KMS-11 (cell line): ENCODE data around the gene SARS1.

Experiments used
- H2AFZ ChIP-seq: fragments of 200-600 bp; sonication (generic); 2 replicates; pipeline ENCODE4 v1.6.1; 2016; ENCODE audit warnings: antibody characterized with exemption, mixed run types, low read depth
- H3K27ac ChIP-seq: fragments of 200-600 bp; sonication (generic); 2 replicates; pipeline ENCODE4 v1.6.1; 2016; ENCODE audit warnings: mild to moderate bottlenecking, mixed run types
- H3K27me3 ChIP-seq: fragments of 200-600 bp; sonication (generic); 2 replicates; pipeline ENCODE4 v1.6.1; 2017; ENCODE audit warnings: mild to moderate bottlenecking, low read depth, mixed run types, moderate library complexity; ENCODE audit not compliant: insufficient read depth
- H3K36me3 ChIP-seq: fragments of 200-600 bp; sonication (generic); 2 replicates; pipeline ENCODE4 v1.6.1; 2017; ENCODE audit warnings: mild to moderate bottlenecking, mixed run types; ENCODE audit not compliant: insufficient read depth
- H3K4me1 ChIP-seq: fragments of 200-600 bp; sonication (generic); 2 replicates; pipeline ENCODE4 v1.6.1; 2016; ENCODE audit warnings: mild to moderate bottlenecking, low read depth, mixed run types; ENCODE audit not compliant: poor library complexity, severe bottlenecking
- H3K4me2 ChIP-seq: fragments of 200-600 bp; sonication (generic); 2 replicates; pipeline ENCODE4 v1.7.0; 2016; ENCODE audit warnings: mild to moderate bottlenecking, mixed run types
- H3K4me3 ChIP-seq: fragments of 200-600 bp; sonication (generic); IDR thresholded peaks from 2 replicates; pipeline ENCODE4 v1.6.1; 2017; ENCODE audit warnings: low read depth, low read length, mixed read lengths; ENCODE audit not compliant: insufficient read depth
- H3K79me2 ChIP-seq: fragments of 200-600 bp; sonication (generic); 2 replicates; pipeline ENCODE4 v1.6.1; 2016; ENCODE audit warnings: low read depth, mixed run types; ENCODE audit not compliant: insufficient read depth
- H3K9ac ChIP-seq: fragments of 200-600 bp; sonication (generic); 2 replicates; pipeline ENCODE4 v1.6.1; 2016; ENCODE audit warnings: mild to moderate bottlenecking, mixed run types
- H4K20me1 ChIP-seq: fragments of 200-600 bp; sonication (generic); 2 replicates; pipeline ENCODE4 v1.6.1; 2016; ENCODE audit warnings: mild to moderate bottlenecking, mixed run types; ENCODE audit not compliant: insufficient read depth
- CTCF ChIP-seq: fragments of 200-600 bp; sonication (generic); conservative IDR thresholded peaks from 2 replicates; pipeline ENCODE4 v1.6.1; 2017; ENCODE audit warnings: low read depth, mild to moderate bottlenecking, antibody characterized with exemption, low read length, moderate library complexity, mixed read lengths

Gene SARS1

GRCh38 chr1:109231066-109231465 is 17.3 kb downstream of the SARS1 start:
- Histone ChIP-seq H3K4me2 (no peak overlapping the region), H3K27me3 (no peaks in the 10 kb centered on the region), H3K9ac (no peak overlapping the region), H3K79me2 (peaks cover 13% of the 10 kb centered on the region; the same call in 1 of the 2 replicates), H4K20me1 (no peaks in the 10 kb centered on the region), H3K27ac (no peak overlapping the region), H2AFZ (no peak overlapping the region), H3K4me1 (no peaks in the 10 kb centered on the region), H3K4me3 (no peak overlapping the region), H3K36me3 (peaks cover 31% of the 10 kb centered on the region; the same call in 1 of the 2 replicates)
- TF ChIP-seq CTCF: no peak

DNA sequence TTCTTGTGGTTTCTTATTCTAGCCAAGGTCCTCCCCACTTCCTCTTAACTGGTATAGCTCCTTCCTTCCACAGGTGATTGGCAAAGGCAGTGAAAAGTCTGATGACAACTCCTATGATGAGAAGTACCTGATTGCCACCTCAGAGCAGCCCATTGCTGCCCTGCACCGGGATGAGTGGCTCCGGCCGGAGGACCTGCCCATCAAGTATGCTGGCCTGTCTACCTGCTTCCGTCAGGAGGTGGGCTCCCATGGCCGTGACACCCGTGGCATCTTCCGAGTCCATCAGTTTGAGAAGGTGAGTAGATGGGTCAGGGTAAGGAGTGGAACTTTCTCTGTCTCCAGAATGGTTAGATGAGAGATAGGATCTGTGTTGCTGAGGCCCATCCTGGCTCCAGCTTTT is 21.4 kb downstream of the SARS1 start:
- TF ChIP-seq CTCF: no peak
- H3K79me2 ChIP-seq: no peaks in the 10 kb centered on the region

DNA sequence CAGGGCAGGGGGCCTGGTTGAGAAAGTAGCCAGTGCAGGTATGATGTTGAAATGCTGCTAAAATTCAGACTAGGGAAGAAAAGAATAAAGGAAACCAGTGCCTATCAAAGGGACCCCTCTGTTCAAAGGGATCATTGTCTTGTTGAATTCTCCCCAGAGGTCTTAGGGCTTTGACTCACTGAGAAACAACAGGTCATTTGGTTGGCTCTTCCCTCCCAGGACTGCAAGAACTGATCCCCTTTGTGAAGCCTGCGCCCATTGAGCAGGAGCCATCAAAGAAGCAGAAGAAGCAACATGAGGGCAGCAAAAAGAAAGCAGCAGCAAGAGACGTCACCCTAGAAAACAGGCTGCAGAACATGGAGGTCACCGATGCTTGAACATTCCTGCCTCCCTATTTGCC is 23.8 kb downstream of the SARS1 start:
- H2AFZ ChIP-seq: no peak overlapping the region
- H3K4me2 ChIP-seq: no peak overlapping the region
- H3K27me3 ChIP-seq: no peaks in the 10 kb centered on the region
- no peaks in the 10 kb centered on the region for H3K79me2 ChIP-seq
- peaks cover 24% of the 10 kb centered on the region; the same call in 1 of the 2 replicates for H3K36me3 ChIP-seq
- H3K4me1 ChIP-seq: no peaks in the 10 kb centered on the region
- no peak overlapping the region for H3K27ac ChIP-seq
- TF ChIP-seq CTCF: no peak
- no peaks in the 10 kb centered on the region for H4K20me1 ChIP-seq
- H3K9ac ChIP-seq: no peak overlapping the region
- H3K4me3 ChIP-seq: no peak overlapping the region

More for the DNA sequence above, 21.4 kb downstream of the SARS1 start:
- Histone ChIP-seq H3K27ac (no peak overlapping the region), H3K4me3 (no peak overlapping the region), H3K4me2 (no peak overlapping the region), H3K4me1 (no peaks in the 10 kb centered on the region), H3K36me3 (peaks cover 30% of the 10 kb centered on the region; the same call in 1 of the 2 replicates), H2AFZ (no peak overlapping the region), H3K9ac (no peak overlapping the region), H3K27me3 (no peaks in the 10 kb centered on the region), H4K20me1 (no peaks in the 10 kb centered on the region)

- Histone ChIP-seq H3K4me1 (no peaks in the 10 kb centered on the region), H3K4me2 (no peak overlapping the region), H3K36me3 (peaks cover 24% of the 10 kb centered on the region; the same call in 1 of the 2 replicates), H4K20me1 (no peaks in the 10 kb centered on the region), H2AFZ (no peak overlapping the region), H3K27ac (no peak overlapping the region), H3K4me3 (no peak overlapping the region), H3K27me3 (no peaks in the 10 kb centered on the region), H3K79me2 (no peaks in the 10 kb centered on the region), H3K9ac (no peak overlapping the region)
- TF ChIP-seq CTCF: no peak
These were observed 24.7 kb downstream of the SARS1 start for GRCh38 chr1:109238382-109238781.
